PC-3 (cell line): ENCODE measurements around the gene TNKS1BP1. TPM values are rescaled to one million over a fixed set of nuclear protein-coding genes. Genes with fewer than 3 reads are reported as not detected.

Experiments
- ATAC-seq: fragments of 200-7000 bp; cut with Tn5 transposase; 2 replicates; pipeline ENCODE4 v1.9.1; 2020; ENCODE audit warnings: mild to moderate bottlenecking, moderate library complexity
- BruUV-seq: library from RNA; stranded (reverse); fragments of 400-500 nt; replicated peaks from 2 replicates; lab custom pipeline; 2021; lab: Mats Ljungman, UMichigan
- CTCF ChIA-PET: fragments of 300-600 bp; sonication (Branson Sonifier 250); formaldehyde crosslinking; loops from one replicate; lab custom pipeline; 2022; ENCODE audit warnings: antibody characterized with exemption; lab: Charles Lee
- POLR2A ChIA-PET: fragments of 300-600 bp; sonication (Branson Sonifier 250); formaldehyde crosslinking; loops from one replicate; lab custom pipeline; 2022; ENCODE audit warnings: antibody characterized with exemption; ENCODE audit not compliant: unreplicated experiment; lab: Charles Lee
- DNase-seq: peaks from one replicate; pipeline ENCODE4 v3.0.0-alpha.2; 2015
- H2AFZ ChIP-seq: fragments of 300-600 bp; sonication (generic); 2 replicates; pipeline ENCODE4 v1.6.0; 2016; ENCODE audit warnings: antibody characterized with exemption, low read length
- H3F3A ChIP-seq: fragments of 300-600 bp; sonication (generic); one replicate; pipeline ENCODE4 v1.6.0; 2017; ENCODE audit warnings: antibody characterized with exemption, low read length, control low read depth, mild to moderate bottlenecking; ENCODE audit not compliant: unreplicated experiment
- H3K27ac ChIP-seq: fragments of 300-600 bp; sonication (generic); 2 replicates; pipeline ENCODE4 v1.5.1; 2016; ENCODE audit warnings: mild to moderate bottlenecking, low read length
- H3K27me3 ChIP-seq: fragments of 300-600 bp; sonication (generic); 2 replicates; pipeline ENCODE4 v1.6.1; 2016; ENCODE audit warnings: low read length, mixed read lengths
- H3K36me3 ChIP-seq: fragments of 300-600 bp; sonication (generic); 2 replicates; pipeline ENCODE4 v1.6.1; 2016; ENCODE audit warnings: low read depth, mixed run types, low read length, mixed read lengths
- H3K4me1 ChIP-seq: fragments of 300-600 bp; sonication (generic); 2 replicates; pipeline ENCODE4 v1.5.1; 2016; ENCODE audit warnings: low read length; ENCODE audit not compliant: insufficient read depth
- H3K4me2 ChIP-seq: fragments of 300-600 bp; sonication (generic); 2 replicates; pipeline ENCODE4 v1.6.0; 2016; ENCODE audit warnings: low read length
- H3K4me3 ChIP-seq: fragments of 300-600 bp; sonication (generic); 2 replicates; pipeline ENCODE4 v1.5.1; 2016; ENCODE audit warnings: mild to moderate bottlenecking, low read length, mixed read lengths
- H3K79me2 ChIP-seq: fragments of 300-600 bp; sonication (generic); 2 replicates; pipeline ENCODE4 v1.6.1; 2017; ENCODE audit warnings: low read length, mixed read lengths
- H3K9ac ChIP-seq: fragments of 300-600 bp; sonication (generic); 2 replicates; pipeline ENCODE4 v1.6.0; 2016; ENCODE audit warnings: mild to moderate bottlenecking, low read length
- H3K9me2 ChIP-seq: fragments of 300-600 bp; sonication (generic); replicated peaks from 2 replicates; pipeline ENCODE4 v1.6.1; 2016; ENCODE audit warnings: mixed run types, low read length, mixed read lengths
- H3K9me3 ChIP-seq: fragments of 300-600 bp; sonication (generic); 2 replicates; pipeline ENCODE4 v1.6.1; 2016; ENCODE audit warnings: low read length, mixed read lengths
- H4K20me1 ChIP-seq: fragments of 300-600 bp; sonication (generic); 2 replicates; pipeline ENCODE4 v1.6.1; 2016; ENCODE audit warnings: low read length, mixed read lengths
- EZH2 ChIP-seq: fragments of 300-600 bp; sonication (generic); IDR thresholded peaks from one replicate; pipeline ENCODE4 v1.6.1; 2017; ENCODE audit warnings: antibody characterized with exemption, mild to moderate bottlenecking, low read length; ENCODE audit not compliant: unreplicated experiment
- EZH2phosphoT487 ChIP-seq: fragments of 300-600 bp; sonication (generic); IDR thresholded peaks from 2 replicates; pipeline ENCODE4 v1.6.1; 2018; ENCODE audit warnings: mild to moderate bottlenecking, antibody characterized with exemption, low read length, borderline replicate concordance
- intact Hi-C: fragments of 100-400 bp; cut with micrococcal nuclease; formaldehyde crosslinking; loops from 2 replicates; pipeline ENCODE4 v1.9.0; 2023
- total RNA-seq: library from RNA; depleted of rRNA; stranded (reverse); fragments of >200 nt; gene quantifications from 2 replicates; pipeline ENCODE4 v1.2.3, GENCODE V29; 2014
- TF ChIP-seq, protein P1 (sequence below): fragments of 300-600 bp; sonication (generic); conservative IDR thresholded peaks from 2 replicates; pipeline ENCODE4 v1.5.1; 2017; ENCODE audit warnings: antibody characterized with exemption, low read depth, mild to moderate bottlenecking, low read length

The TNKS1BP1 gene
- total RNA-seq, 1 experiment from 2014 or later: 89.6 TPM

- POLR2A ChIA-PET: no interaction called here
- TF ChIP-seq EZH2 (no peak), EZH2phosphoT487 (no peak)
- ATAC-seq: no peak
- no peaks in the 10 kb centered on the region for H3K4me1 ChIP-seq
- no peaks in the 10 kb centered on the region for H3K27me3 ChIP-seq
- no peak overlapping the region for H2AFZ ChIP-seq
- no peaks in the 10 kb centered on the region for H3F3A ChIP-seq
- BruUV-seq: no TSS peak
- no peak overlapping the region for H3K4me2 ChIP-seq
- peaks cover 9% of the 10 kb centered on the region; the same call in 1 of the 2 replicates for H3K9me3 ChIP-seq
- intact Hi-C loops: no loop called here
- H3K9me2 ChIP-seq: no peaks in the 10 kb centered on the region
- DNase-seq: no peak
- CTCF ChIA-PET: interaction anchor here (0.6 kb wide), 1 partner anchor 140 kb away, joined by 6 read pairs; no protein-coding TSS in a partner anchor
- H3K36me3 ChIP-seq: no peaks in the 10 kb centered on the region; the same call in 1 of the 2 replicates
- no peaks in the 10 kb centered on the region for H4K20me1 ChIP-seq
- H3K79me2 ChIP-seq: no peaks in the 10 kb centered on the region
- no peak overlapping the region for H3K4me3 ChIP-seq
- H3K9ac ChIP-seq: no peak overlapping the region
- H3K27ac ChIP-seq: no peak overlapping the region
These were observed 28.7 kb upstream of the TNKS1BP1 start for GRCh38 chr11:57353446-57353845.

GRCh38 chr11:57353036-57353435 is 28.3 kb upstream of the TNKS1BP1 start:
- ChIA-PET POLR2A (no interaction called here), CTCF (no interaction called here)
- H3K4me1 ChIP-seq: no peaks in the 10 kb centered on the region
- peaks cover 9% of the 10 kb centered on the region; the same call in 1 of the 2 replicates for H3K9me3 ChIP-seq
- no peak overlapping the region for H3K4me2 ChIP-seq
- H3K9ac ChIP-seq: no peak overlapping the region
- no peak overlapping the region for H3K4me3 ChIP-seq
- no TSS peak for BruUV-seq
- intact Hi-C loops: no loop called here
- TF ChIP-seq EZH2: no peak
- TF ChIP-seq, protein P1, sequence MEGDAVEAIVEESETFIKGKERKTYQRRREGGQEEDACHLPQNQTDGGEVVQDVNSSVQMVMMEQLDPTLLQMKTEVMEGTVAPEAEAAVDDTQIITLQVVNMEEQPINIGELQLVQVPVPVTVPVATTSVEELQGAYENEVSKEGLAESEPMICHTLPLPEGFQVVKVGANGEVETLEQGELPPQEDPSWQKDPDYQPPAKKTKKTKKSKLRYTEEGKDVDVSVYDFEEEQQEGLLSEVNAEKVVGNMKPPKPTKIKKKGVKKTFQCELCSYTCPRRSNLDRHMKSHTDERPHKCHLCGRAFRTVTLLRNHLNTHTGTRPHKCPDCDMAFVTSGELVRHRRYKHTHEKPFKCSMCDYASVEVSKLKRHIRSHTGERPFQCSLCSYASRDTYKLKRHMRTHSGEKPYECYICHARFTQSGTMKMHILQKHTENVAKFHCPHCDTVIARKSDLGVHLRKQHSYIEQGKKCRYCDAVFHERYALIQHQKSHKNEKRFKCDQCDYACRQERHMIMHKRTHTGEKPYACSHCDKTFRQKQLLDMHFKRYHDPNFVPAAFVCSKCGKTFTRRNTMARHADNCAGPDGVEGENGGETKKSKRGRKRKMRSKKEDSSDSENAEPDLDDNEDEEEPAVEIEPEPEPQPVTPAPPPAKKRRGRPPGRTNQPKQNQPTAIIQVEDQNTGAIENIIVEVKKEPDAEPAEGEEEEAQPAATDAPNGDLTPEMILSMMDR: no peak
- TF ChIP-seq EZH2phosphoT487: no peak
- no peaks in the 10 kb centered on the region for H3K9me2 ChIP-seq
- no peak overlapping the region for H2AFZ ChIP-seq
- H3K79me2 ChIP-seq: no peaks in the 10 kb centered on the region
- DNase-seq (no peak), ATAC-seq (no peak)
- no peaks in the 10 kb centered on the region for H3F3A ChIP-seq
- no peaks in the 10 kb centered on the region for H3K27me3 ChIP-seq
- no peaks in the 10 kb centered on the region; the same call in 1 of the 2 replicates for H3K36me3 ChIP-seq
- no peak overlapping the region for H3K27ac ChIP-seq
- H4K20me1 ChIP-seq: no peaks in the 10 kb centered on the region

DNA sequence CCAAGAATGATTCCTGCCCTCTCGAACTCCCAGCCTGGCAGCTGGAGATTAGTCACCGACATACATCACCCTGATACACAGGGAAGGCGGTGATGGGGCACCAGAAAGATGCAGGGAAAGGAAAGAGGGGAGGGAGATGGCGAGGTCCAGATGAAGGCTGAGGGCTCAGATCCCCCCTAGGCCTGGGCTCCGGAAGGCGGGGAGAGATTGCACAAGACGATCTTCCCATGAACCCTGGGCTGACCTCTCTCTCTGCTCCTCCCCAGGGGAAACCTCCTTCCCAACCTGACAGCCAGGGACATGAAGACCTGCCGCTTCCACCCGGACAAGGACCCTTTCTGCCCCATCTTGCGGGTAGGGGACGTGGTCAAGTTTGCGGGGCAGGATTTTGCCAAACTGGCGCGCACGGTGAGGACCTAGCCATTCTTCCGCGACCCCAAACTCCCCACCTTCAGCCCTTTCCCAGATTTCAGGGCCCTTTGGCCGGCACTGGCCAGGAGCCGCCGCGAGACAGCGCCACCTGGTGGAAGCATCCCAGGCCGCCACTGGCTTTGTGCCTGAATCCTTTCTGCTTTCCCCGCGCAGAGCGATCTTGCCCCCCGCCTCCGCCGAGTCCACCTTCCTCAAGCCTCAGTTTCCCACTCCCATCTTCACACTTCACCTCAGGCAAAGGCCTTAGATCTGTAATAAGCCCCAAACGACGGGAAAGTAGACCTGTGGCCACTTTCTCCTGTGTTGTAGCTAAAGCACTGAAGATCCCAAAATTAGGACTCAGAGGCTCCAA is 24.9 kb upstream of the TNKS1BP1 start:
- Histone ChIP-seq H2AFZ (peak overlapping the region; percentile 53; the same call in 1 of the 2 replicates), H3K36me3 (no peaks in the 10 kb centered on the region; the same call in 1 of the 2 replicates), H3K9me3 (peaks cover 9% of the 10 kb centered on the region; the same call in 1 of the 2 replicates), H3K4me1 (no peaks in the 10 kb centered on the region), H3K4me3 (no peak overlapping the region), H3K4me2 (no peak overlapping the region), H3K9me2 (no peaks in the 10 kb centered on the region), H3K79me2 (no peaks in the 10 kb centered on the region), H3K27me3 (no peaks in the 10 kb centered on the region), H3K9ac (no peak overlapping the region), H3F3A (no peaks in the 10 kb centered on the region), H4K20me1 (no peaks in the 10 kb centered on the region), H3K27ac (no peak overlapping the region)
- CTCF ChIA-PET: interaction anchor here (0.5 to 0.6 kb wide), 7 partner anchors 46 to 234 kb away, joined by 3 to 6 read pairs (median 4); no protein-coding TSS in a partner anchor
- BruUV-seq: no TSS peak
- POLR2A ChIA-PET: no interaction called here
- TF ChIP-seq EZH2 (no peak), EZH2phosphoT487 (no peak)
- TF ChIP-seq, protein P1: peak; percentile 90
- peak; percentile 65 for DNase-seq
- intact Hi-C loops: loop anchor here (5.0 to 10.0 kb wide), 2 partner anchors 135 to 232 kb away; no protein-coding TSS in a partner anchor
- ATAC-seq: peak; percentile 51
